Activated CD4-positive, alpha-beta T cell treated with anti-CD3 and anti-CD28 coated beads, Interleukin-2, amount 50 U/mL, for 24 hours (primary cell): ENCODE measurements around the gene CCDC201.
"Not testable (repeated sequence)": the region's sequence is repeated elsewhere in the genome, so short reads cannot be mapped to it uniquely, and the experiment has no call there.

Source experiments
- DNase-seq, 2 donors: peaks; one replicate each; pipeline ENCODE4 v3.0.0-alpha.2; 2020; ENCODE audit warnings: low read depth in 1 of 2, low spot score in 1 of 2

Gene CCDC201

GRCh38 chr7:45817913-45818312, 55.0 kb downstream of the CCDC201 start:
- DNase-seq: not testable (repeated sequence)

GRCh38 chr7:45817016-45817415, 55.9 kb downstream of the CCDC201 start:
- not testable (repeated sequence) for DNase-seq

GRCh38 chr7:45814216-45815118, 58.4 kb downstream of the CCDC201 start:
- not testable (repeated sequence) for DNase-seq

GRCh38 chr7:45813771-45814170, 59.1 kb downstream of the CCDC201 start:
- DNase-seq: not testable (repeated sequence)

GRCh38 chr7:45812946-45813345, 59.9 kb downstream of the CCDC201 start:
- no peak for DNase-seq

GRCh38 chr7:45811652-45812234, 61.1 kb downstream of the CCDC201 start:
- DNase-seq: not testable (repeated sequence)

- not testable (repeated sequence) for DNase-seq
Measured at GRCh38 chr7:45810451-45811005, 62.4 kb downstream of the CCDC201 start.
